ENCODE data around the gene IFI27L1.

DNA sequence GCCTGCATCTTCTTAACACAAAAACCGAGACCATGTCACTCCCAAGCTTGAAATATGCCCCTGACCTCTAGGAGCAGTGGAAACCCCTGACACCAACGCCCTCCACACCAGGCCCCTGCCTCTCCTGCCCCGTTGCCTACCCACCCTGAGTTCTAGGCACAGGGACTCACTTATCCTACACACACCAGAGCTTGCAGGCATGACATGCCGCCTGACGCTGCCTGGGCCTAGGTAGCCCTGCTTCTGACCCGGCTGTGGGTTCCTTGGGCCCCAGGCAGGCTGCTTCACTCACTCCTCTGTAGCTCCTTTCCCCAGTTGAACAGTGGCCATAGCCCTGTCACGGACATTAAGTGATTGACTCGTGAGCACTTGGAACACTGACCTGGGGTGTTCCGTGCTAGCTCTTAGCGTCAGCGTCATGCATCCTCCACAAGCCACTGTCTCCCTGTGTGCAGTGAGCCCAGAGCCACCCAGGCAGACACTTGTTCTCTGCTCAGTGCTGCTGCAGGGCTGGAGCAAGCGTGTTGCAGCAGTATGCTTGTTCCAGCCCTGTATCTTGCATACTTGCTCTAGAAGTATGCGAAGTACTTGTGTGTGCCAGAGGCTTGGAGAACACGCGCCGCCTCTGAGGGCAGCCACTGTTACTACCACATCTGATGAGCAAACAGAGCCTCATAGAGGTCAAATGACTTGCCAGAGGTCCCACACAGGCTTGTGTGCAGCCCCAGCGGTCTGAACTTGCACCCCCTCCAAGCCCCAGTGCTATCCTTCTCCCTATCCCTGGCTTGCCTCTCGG, 39.4 kb upstream of the IFI27L1 start:
- TF ChIP-seq POLR2A (IDR thresholded peaks at IDR 0.05) (no peak), CTCF (IDR thresholded peaks at IDR 0.05) (no peak)
